Fibroblast of villous mesenchyme (primary cell): ENCODE results near the gene INPP1. TPM values are rescaled to one million over a fixed set of nuclear protein-coding genes. Genes with fewer than 3 reads are reported as not detected.
"Not testable (repeated sequence)": the region's sequence is repeated elsewhere in the genome, so short reads cannot be mapped to it uniquely, and the experiment has no call there.

Experiments
- DNase-seq: peaks from one replicate; pipeline ENCODE4 v3.0.0-alpha.2; 2010; ENCODE audit warnings: low read depth
- H3K4me3 ChIP-seq: 2 replicates; pipeline ENCODE4 v1.5.1; 2011; ENCODE audit warnings: low read depth, mild to moderate bottlenecking, low read length
- total RNA-seq: library from RNA; depleted of rRNA; stranded (reverse); fragments of >200 nt; gene quantifications from 2 replicates; pipeline ENCODE4 v1.2.3, GENCODE V29; 2012
- TF ChIP-seq, protein P1 (sequence below): IDR thresholded peaks from 2 replicates; pipeline ENCODE4 v1.5.1; 2012; ENCODE audit warnings: low read depth, mild to moderate bottlenecking, low read length; ENCODE audit not compliant: insufficient read depth

Gene INPP1
- total RNA-seq, 1 donor = 14.2 TPM

DNA sequence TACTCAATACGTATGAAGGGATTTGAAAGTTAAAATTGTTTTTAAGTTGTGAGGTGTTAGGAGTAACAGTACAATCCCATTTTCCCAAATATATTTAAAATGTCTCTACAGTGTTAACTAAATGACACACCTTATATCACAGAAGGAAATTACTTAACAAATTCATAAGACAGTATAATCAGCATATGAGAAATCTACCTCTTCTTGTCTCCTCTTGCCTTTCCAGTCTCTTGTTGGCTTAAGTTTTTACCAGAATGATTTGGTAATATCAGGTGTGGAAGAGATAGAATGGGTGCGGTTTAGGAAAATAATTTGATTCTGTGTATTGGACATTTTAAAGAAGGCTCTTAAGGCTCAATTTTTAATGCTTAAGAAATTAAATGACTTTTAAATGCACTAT lies 9.5 kb upstream of the INPP1 start:
- TF ChIP-seq, protein P1, sequence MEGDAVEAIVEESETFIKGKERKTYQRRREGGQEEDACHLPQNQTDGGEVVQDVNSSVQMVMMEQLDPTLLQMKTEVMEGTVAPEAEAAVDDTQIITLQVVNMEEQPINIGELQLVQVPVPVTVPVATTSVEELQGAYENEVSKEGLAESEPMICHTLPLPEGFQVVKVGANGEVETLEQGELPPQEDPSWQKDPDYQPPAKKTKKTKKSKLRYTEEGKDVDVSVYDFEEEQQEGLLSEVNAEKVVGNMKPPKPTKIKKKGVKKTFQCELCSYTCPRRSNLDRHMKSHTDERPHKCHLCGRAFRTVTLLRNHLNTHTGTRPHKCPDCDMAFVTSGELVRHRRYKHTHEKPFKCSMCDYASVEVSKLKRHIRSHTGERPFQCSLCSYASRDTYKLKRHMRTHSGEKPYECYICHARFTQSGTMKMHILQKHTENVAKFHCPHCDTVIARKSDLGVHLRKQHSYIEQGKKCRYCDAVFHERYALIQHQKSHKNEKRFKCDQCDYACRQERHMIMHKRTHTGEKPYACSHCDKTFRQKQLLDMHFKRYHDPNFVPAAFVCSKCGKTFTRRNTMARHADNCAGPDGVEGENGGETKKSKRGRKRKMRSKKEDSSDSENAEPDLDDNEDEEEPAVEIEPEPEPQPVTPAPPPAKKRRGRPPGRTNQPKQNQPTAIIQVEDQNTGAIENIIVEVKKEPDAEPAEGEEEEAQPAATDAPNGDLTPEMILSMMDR = no peak
- no peak for DNase-seq
- H3K4me3 ChIP-seq = no peak overlapping the region

DNA sequence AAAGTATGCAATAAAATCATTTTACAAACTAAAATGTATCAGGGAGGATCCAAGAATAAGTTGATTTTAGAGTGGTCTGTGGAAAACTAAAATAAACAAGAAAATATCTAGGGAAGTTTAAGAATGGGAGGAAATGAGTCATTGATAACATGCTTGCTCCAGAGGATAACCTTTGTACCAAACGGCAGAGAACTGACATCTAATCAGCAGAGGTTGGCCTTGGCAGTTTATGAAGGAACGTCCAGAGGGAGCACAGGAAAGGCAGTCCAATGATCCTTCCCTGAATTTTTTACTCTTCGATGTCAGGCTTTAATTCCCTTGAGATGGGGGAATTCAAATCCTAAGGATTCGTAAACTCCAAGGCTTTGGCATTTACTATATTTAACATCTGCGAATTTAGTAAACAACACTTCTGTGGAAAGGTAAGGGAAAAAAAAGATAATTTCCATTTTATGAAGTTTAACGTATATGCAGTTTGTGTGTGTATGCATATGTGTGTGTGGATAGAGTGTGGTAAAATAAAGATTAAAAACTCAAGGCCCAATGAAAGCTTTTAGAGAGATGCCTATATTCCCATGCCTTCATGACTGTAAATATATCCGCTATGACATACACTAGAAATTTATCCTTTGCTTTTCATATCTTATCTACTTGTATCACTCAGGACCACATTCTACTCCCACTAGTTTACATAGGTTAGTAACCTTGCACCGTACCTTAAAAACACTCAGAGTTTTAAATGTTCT lies 8.7 kb upstream of the INPP1 start:
- TF ChIP-seq, protein P1 = no peak
- no peak overlapping the region for H3K4me3 ChIP-seq
- no peak for DNase-seq

DNA sequence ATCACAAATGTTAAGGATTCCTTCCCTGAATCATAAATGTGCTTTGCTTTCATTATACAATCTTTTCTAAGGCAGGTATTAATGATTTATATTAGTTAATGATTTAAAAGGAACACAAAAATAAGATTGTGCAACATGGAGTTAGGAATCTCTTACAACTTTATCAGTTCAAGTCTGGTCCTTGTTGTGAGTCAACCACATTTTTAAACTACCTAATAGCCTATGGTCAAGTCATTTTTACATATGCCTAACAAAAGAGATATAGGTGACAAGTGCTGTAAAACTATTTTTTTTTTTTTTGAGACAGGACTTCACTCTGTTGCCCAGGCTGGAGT lies 8.2 kb upstream of the INPP1 start:
- no peak overlapping the region for H3K4me3 ChIP-seq
- TF ChIP-seq, protein P1 = no peak
- DNase-seq = no peak

DNA sequence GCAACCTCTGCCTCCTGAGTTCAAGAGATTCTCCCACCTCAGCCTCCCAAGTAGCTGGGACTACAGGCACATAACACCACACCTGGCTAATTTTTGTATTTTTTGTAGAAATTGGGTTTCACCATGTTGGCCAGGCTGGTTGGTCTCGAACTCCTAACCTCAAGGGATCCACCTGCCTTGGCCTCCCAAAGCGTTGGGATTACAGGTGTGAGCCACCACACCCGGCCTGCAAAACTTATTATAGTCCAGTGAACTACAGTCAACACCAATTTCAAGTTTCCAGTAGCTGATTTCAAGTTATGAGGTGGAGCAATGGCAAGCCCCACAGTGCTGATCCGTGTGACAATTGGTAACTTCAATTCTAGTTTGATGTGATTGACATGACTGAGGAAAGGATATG lies 7.8 kb upstream of the INPP1 start:
- H3K4me3 ChIP-seq, DNase-seq: not testable (repeated sequence)

DNA sequence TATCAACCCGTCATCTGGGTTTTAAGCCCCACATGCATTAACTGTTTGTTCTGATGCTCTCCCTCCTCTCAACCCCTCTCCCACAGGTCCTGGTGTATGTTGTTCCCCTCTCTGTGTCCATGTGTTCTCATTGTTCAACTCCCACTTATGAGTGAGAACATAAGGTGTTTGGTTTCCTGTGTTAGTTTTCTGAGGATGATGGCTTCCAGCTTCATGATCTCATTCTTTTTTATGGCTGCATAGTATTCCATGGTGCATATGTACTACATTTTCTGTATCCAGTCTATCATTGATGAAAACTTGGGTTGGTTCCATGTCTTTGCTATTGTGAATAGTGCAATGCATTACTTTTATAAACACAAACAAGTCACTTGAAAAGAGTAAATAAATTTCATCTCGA lies 7.0 kb upstream of the INPP1 start:
- H3K4me3 ChIP-seq = no peak overlapping the region
- no peak for DNase-seq
- TF ChIP-seq, protein P1 = no peak

DNA sequence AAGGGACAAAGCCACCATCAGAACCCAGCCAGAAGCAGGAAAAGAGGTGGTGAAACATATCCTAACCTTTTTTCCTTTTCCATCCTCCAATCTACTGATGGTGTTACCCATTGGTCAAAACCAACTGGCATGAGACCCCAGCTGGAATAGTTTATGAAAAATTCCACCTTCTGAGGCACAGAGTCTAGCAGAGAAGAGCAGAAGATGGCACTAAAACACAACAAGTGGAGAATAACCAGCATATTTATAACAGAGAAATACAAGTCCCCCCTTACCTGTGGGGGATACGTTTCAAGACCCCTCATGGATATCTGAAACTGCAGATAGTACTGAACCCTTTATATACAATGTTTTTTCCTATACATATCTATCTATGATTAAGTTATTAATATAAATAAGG lies 4.9 kb upstream of the INPP1 start:
- no peak overlapping the region for H3K4me3 ChIP-seq
- TF ChIP-seq, protein P1 = no peak
- DNase-seq = no peak

DNA sequence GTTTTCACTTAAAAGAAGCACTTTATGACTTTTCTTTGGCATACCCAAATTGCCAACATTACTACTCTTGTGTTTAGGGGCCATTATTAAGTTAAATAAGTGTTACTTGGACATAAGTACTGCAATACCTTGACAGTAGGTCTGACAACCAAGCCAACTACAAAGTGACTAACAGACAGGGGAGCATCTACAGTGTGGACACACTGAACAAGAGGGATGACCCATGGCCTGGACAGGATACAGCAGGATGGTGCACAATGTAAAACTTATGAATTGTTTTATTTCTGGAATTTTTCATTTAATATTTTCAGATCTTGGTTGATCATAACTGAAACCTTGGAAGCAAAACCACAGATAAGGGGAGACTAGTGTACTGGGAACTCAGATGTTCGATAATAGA lies 4.0 kb upstream of the INPP1 start:
- H3K4me3 ChIP-seq = no peak overlapping the region
- TF ChIP-seq, protein P1 = no peak
- DNase-seq = no peak
